HEK293 (cell line): Measurements from ENCODE around the gene TIMP2.

Experiments used
- CTCF ChIA-PET: fragments of 350-600 bp; formaldehyde crosslinking; extraction: SDS; loops from one replicate; lab custom pipeline; 2021; ENCODE audit warnings: antibody characterized with exemption; lab: Yijun Ruan, JAX
- POLR2A ChIA-PET: fragments of 300-600 bp; formaldehyde crosslinking; extraction: SDS; loops from one replicate; lab custom pipeline; 2020; ENCODE audit warnings: antibody characterized with exemption, inconsistent platforms; lab: Yijun Ruan, JAX
- H3K27ac ChIP-seq: fragments of 200-500 bp; sonication (Bioruptor generic); 2 replicates; pipeline ENCODE4 v1.5.1; 2014; ENCODE audit warnings: low read depth, low read length, control low read depth, inconsistent platforms; ENCODE audit errors: extremely low read depth
- H3K36me3 ChIP-seq, 2 experiments: fragments of 200-500 bp in 1 of 2; sonication (Bioruptor generic) in 1 of 2; 1 replicate in 1 of 2; 2 replicates in 1 of 2; pipeline ENCODE4 v1.5.1; 2014 to 2017; ENCODE audit warnings: inconsistent platforms in 2 of 2, low read length in 2 of 2; ENCODE audit not compliant: control insufficient read depth in 2 of 2, insufficient read depth in 1 of 2
- H3K4me1 ChIP-seq: fragments of 200-500 bp; sonication (Bioruptor generic); 2 replicates; pipeline ENCODE4 v1.5.1; 2014; ENCODE audit warnings: mild to moderate bottlenecking, low read length, inconsistent platforms; ENCODE audit not compliant: control insufficient read depth, insufficient read depth
- H3K4me3 ChIP-seq: 2 replicates; pipeline ENCODE4 v1.5.1; 2011; ENCODE audit warnings: low read depth, mild to moderate bottlenecking, control low read depth, low read length, moderate library complexity
- H3K9me3 ChIP-seq: fragments of 200-500 bp; sonication (Bioruptor generic); 2 replicates; pipeline ENCODE4 v1.5.1; 2014; ENCODE audit warnings: low read depth, low read length, inconsistent platforms; ENCODE audit not compliant: control insufficient read depth, insufficient read depth
- MEIS1 ChIP-seq: sonication (generic); formaldehyde crosslinking; IDR thresholded peaks from 2 replicates; pipeline ENCODE4 v1.8.1; 2022; ENCODE audit warnings: missing genetic modification reagents, mild to moderate bottlenecking, borderline replicate concordance
- OSR2 ChIP-seq: fragments of 450-650 bp; formaldehyde crosslinking; IDR thresholded peaks from 2 replicates; pipeline ENCODE4 v1.5.1; 2016; ENCODE audit warnings: missing biosample characterization, missing genetic modification characterization
- RBAK ChIP-seq: fragments of 450-650 bp; formaldehyde crosslinking; IDR thresholded peaks from 2 replicates; pipeline ENCODE4 v1.5.1; 2016; ENCODE audit warnings: missing biosample characterization, missing genetic modification characterization
- SP3 ChIP-seq: fragments of 450-650 bp; formaldehyde crosslinking; IDR thresholded peaks from 2 replicates; pipeline ENCODE4 v1.5.1; 2016; ENCODE audit warnings: missing biosample characterization, missing genetic modification characterization
- ZBTB20 ChIP-seq: fragments of 450-650 bp; formaldehyde crosslinking; IDR thresholded peaks from 2 replicates; pipeline ENCODE4 v1.5.1; 2016; ENCODE audit warnings: missing biosample characterization, missing genetic modification characterization
- ZFHX2 ChIP-seq: fragments of 450-650 bp; formaldehyde crosslinking; conservative IDR thresholded peaks from 2 replicates; pipeline ENCODE4 v1.5.1; 2016; ENCODE audit warnings: missing biosample characterization, missing genetic modification characterization
- ZIC2 ChIP-seq: fragments of 450-650 bp; formaldehyde crosslinking; IDR thresholded peaks from 2 replicates; pipeline ENCODE4 v1.5.1; 2016; ENCODE audit warnings: missing biosample characterization, missing genetic modification characterization
- ZNF132 ChIP-seq: fragments of 450-650 bp; formaldehyde crosslinking; IDR thresholded peaks from 2 replicates; pipeline ENCODE4 v1.5.1; 2017; ENCODE audit warnings: missing biosample characterization, missing genetic modification characterization, borderline replicate concordance
- ZNF140 ChIP-seq: fragments of 450-650 bp; formaldehyde crosslinking; IDR thresholded peaks from 2 replicates; pipeline ENCODE4 v1.5.1; 2016; ENCODE audit warnings: missing biosample characterization, missing genetic modification characterization
- ZNF155 ChIP-seq: fragments of 450-650 bp; formaldehyde crosslinking; IDR thresholded peaks from 2 replicates; pipeline ENCODE4 v1.5.1; 2016; ENCODE audit warnings: missing biosample characterization, missing genetic modification characterization
- ZNF214 ChIP-seq: fragments of 450-650 bp; formaldehyde crosslinking; IDR thresholded peaks from 2 replicates; pipeline ENCODE4 v1.5.1; 2017; ENCODE audit warnings: missing biosample characterization, mild to moderate bottlenecking, missing genetic modification characterization, borderline replicate concordance
- ZNF366 ChIP-seq: fragments of 450-650 bp; formaldehyde crosslinking; conservative IDR thresholded peaks from 2 replicates; pipeline ENCODE4 v1.5.1; 2016; ENCODE audit warnings: missing biosample characterization, missing genetic modification characterization
- ZNF514 ChIP-seq: fragments of 450-650 bp; formaldehyde crosslinking; IDR thresholded peaks from 2 replicates; pipeline ENCODE4 v1.5.1; 2016; ENCODE audit warnings: missing biosample characterization, missing genetic modification characterization
- ZNF571 ChIP-seq: fragments of 450-650 bp; formaldehyde crosslinking; IDR thresholded peaks from 2 replicates; pipeline ENCODE4 v1.5.0; 2017; ENCODE audit warnings: missing biosample characterization, missing genetic modification characterization
- ZNF660 ChIP-seq: fragments of 450-650 bp; IDR thresholded peaks from 2 replicates; pipeline ENCODE4 v1.5.1; 2018; ENCODE audit warnings: missing biosample characterization, mild to moderate bottlenecking, missing genetic modification characterization
- ZSCAN23 ChIP-seq: fragments of 450-650 bp; formaldehyde crosslinking; IDR thresholded peaks from 2 replicates; pipeline ENCODE4 v1.5.1; 2016; ENCODE audit warnings: missing biosample characterization, missing genetic modification characterization
- TF ChIP-seq, protein P1 (sequence below): fragments of 450-650 bp; formaldehyde crosslinking; IDR thresholded peaks from 2 replicates; pipeline ENCODE4 v1.5.1; 2016; ENCODE audit warnings: missing biosample characterization, missing genetic modification characterization
- TF ChIP-seq, protein P2 (sequence below): fragments of 450-650 bp; formaldehyde crosslinking; IDR thresholded peaks from 2 replicates; pipeline ENCODE4 v1.5.1; 2016; ENCODE audit warnings: missing biosample characterization, missing genetic modification characterization
- TF ChIP-seq, protein P3 (sequence below): fragments of 450-650 bp; formaldehyde crosslinking; IDR thresholded peaks from 2 replicates; pipeline ENCODE4 v1.5.1; 2016; ENCODE audit warnings: missing biosample characterization, missing genetic modification characterization
- TF ChIP-seq, protein P4 (sequence below): fragments of 450-650 bp; formaldehyde crosslinking; IDR thresholded peaks from 2 replicates; pipeline ENCODE4 v1.5.1; 2016; ENCODE audit warnings: missing biosample characterization, missing genetic modification characterization
- TF ChIP-seq, protein P5 (sequence below): fragments of 450-650 bp; formaldehyde crosslinking; IDR thresholded peaks from 2 replicates; pipeline ENCODE4 v1.5.1; 2016; ENCODE audit warnings: missing biosample characterization, missing genetic modification characterization
- TF ChIP-seq, protein P6 (sequence below): fragments of 450-650 bp; formaldehyde crosslinking; IDR thresholded peaks from 2 replicates; pipeline ENCODE4 v1.5.1; 2017; ENCODE audit warnings: missing biosample characterization, missing genetic modification characterization

Gene TIMP2

DNA sequence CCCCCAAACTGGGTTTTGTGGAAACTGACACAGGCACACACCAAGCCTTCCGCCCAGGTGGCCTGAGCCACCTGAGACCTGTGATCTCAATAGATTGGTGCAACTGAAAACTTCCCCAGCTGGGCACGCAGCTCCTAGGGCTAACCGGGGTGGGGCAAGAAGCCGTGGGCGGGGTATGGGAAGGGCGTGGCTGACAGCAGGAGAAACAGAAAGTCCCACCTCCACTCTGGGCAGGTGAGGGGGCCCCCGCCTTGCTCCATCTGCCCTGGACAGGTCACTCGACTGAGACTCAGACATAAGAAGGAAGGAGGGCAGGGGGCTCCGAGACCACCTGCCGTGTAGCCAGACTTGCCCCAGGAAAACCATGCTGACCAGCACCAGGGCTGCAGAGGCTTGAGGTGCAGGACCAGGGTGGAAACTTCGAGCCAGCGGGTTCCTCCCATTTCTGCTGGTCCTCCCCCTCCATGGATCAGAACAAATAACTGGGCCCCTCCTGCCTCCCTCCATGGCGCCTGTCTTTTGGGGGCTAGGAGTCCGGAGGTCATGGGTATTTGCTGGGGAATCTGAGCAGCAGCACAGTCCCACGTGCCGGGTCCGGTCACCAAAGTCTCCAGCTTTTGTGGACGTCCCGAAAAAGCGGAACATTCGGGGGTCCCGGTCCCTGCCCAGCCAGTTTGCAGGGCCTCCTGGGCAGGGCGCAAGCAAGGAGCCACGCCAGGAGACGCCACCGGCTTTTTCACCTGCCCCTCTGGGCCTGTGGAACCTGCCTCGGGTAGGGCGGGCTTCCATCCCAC, 1.3 kb downstream of the TIMP2 start:
- H3K36me3 ChIP-seq = no peaks in the 10 kb centered on the region
- ChIA-PET POLR2A (interaction anchor here (0.6 to 2.9 kb wide), 7 partner anchors 10 to 83 kb away, joined by 3 to 15 read pairs (median 3); no protein-coding TSS in a partner anchor), CTCF (interaction anchor here (0.6 to 1.5 kb wide), 2 partner anchors 29 to 58 kb away, joined by 3 read pairs; no protein-coding TSS in a partner anchor)
- peaks cover 5% of the 10 kb centered on the region for H3K4me1 ChIP-seq
- H3K4me3 ChIP-seq = peak overlapping the region; percentile 46
- peak overlapping the region; percentile 31; the same call in 1 of the 2 replicates for H3K27ac ChIP-seq
- H3K9me3 ChIP-seq = no peaks in the 10 kb centered on the region
- peak; percentile 46; the same call in 1 of the 2 replicates for TF ChIP-seq ZFHX2
- TF ChIP-seq ZSCAN23 (tag by site-specific recombination) = no peak
- TF ChIP-seq, protein P1, sequence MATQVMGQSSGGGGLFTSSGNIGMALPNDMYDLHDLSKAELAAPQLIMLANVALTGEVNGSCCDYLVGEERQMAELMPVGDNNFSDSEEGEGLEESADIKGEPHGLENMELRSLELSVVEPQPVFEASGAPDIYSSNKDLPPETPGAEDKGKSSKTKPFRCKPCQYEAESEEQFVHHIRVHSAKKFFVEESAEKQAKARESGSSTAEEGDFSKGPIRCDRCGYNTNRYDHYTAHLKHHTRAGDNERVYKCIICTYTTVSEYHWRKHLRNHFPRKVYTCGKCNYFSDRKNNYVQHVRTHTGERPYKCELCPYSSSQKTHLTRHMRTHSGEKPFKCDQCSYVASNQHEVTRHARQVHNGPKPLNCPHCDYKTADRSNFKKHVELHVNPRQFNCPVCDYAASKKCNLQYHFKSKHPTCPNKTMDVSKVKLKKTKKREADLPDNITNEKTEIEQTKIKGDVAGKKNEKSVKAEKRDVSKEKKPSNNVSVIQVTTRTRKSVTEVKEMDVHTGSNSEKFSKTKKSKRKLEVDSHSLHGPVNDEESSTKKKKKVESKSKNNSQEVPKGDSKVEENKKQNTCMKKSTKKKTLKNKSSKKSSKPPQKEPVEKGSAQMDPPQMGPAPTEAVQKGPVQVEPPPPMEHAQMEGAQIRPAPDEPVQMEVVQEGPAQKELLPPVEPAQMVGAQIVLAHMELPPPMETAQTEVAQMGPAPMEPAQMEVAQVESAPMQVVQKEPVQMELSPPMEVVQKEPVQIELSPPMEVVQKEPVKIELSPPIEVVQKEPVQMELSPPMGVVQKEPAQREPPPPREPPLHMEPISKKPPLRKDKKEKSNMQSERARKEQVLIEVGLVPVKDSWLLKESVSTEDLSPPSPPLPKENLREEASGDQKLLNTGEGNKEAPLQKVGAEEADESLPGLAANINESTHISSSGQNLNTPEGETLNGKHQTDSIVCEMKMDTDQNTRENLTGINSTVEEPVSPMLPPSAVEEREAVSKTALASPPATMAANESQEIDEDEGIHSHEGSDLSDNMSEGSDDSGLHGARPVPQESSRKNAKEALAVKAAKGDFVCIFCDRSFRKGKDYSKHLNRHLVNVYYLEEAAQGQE (tag by site-specific recombination) = 0 out of 2 replicates have a peak, but pooled peaks have one; percentile 37
- no peak for TF ChIP-seq ZNF514 (tag by site-specific recombination)
- TF ChIP-seq ZNF366 (tag by site-specific recombination) = peak; percentile 43
- TF ChIP-seq, protein P2, sequence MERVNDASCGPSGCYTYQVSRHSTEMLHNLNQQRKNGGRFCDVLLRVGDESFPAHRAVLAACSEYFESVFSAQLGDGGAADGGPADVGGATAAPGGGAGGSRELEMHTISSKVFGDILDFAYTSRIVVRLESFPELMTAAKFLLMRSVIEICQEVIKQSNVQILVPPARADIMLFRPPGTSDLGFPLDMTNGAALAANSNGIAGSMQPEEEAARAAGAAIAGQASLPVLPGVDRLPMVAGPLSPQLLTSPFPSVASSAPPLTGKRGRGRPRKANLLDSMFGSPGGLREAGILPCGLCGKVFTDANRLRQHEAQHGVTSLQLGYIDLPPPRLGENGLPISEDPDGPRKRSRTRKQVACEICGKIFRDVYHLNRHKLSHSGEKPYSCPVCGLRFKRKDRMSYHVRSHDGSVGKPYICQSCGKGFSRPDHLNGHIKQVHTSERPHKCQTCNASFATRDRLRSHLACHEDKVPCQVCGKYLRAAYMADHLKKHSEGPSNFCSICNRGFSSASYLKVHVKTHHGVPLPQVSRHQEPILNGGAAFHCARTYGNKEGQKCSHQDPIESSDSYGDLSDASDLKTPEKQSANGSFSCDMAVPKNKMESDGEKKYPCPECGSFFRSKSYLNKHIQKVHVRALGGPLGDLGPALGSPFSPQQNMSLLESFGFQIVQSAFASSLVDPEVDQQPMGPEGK = peak; percentile 46
- no peak for TF ChIP-seq ZNF140 (tag by site-specific recombination)
- TF ChIP-seq ZBTB20 (tag by site-specific recombination) = no peak; the same call in 1 of the 2 replicates
- no peak for TF ChIP-seq ZNF571 (tag by site-specific recombination)
- TF ChIP-seq, protein P3, sequence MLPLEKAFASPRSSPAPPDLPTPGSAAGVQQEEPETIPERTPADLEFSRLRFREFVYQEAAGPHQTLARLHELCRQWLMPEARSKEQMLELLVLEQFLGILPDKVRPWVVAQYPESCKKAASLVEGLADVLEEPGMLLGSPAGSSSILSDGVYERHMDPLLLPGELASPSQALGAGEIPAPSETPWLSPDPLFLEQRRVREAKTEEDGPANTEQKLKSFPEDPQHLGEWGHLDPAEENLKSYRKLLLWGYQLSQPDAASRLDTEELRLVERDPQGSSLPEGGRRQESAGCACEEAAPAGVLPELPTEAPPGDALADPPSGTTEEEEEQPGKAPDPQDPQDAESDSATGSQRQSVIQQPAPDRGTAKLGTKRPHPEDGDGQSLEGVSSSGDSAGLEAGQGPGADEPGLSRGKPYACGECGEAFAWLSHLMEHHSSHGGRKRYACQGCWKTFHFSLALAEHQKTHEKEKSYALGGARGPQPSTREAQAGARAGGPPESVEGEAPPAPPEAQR (tag by site-specific recombination) = no peak
- TF ChIP-seq, protein P4, sequence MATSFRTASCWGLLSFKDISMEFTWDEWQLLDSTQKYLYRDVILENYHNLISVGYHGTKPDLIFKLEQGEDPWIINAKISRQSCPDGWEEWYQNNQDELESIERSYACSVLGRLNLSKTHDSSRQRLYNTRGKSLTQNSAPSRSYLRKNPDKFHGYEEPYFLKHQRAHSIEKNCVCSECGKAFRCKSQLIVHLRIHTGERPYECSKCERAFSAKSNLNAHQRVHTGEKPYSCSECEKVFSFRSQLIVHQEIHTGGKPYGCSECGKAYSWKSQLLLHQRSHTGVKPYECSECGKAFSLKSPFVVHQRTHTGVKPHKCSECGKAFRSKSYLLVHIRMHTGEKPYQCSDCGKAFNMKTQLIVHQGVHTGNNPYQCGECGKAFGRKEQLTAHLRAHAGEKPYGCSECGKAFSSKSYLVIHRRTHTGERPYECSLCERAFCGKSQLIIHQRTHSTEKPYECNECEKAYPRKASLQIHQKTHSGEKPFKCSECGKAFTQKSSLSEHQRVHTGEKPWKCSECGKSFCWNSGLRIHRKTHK (tag by site-specific recombination) = no peak
- TF ChIP-seq SP3 (tag by site-specific recombination) = peak; percentile 60
- 0 out of 2 replicates have a peak, but pooled peaks have one; percentile 8 for TF ChIP-seq ZIC2
- TF ChIP-seq ZNF660 (tag by site-specific recombination) = no peak
- TF ChIP-seq ZNF132 (tag by site-specific recombination) = no peak
- no peak for TF ChIP-seq ZNF214
- TF ChIP-seq MEIS1 = no peak
- no peak for TF ChIP-seq RBAK (tag by site-specific recombination)
- TF ChIP-seq ZNF155 = no peak
- TF ChIP-seq, protein P5, sequence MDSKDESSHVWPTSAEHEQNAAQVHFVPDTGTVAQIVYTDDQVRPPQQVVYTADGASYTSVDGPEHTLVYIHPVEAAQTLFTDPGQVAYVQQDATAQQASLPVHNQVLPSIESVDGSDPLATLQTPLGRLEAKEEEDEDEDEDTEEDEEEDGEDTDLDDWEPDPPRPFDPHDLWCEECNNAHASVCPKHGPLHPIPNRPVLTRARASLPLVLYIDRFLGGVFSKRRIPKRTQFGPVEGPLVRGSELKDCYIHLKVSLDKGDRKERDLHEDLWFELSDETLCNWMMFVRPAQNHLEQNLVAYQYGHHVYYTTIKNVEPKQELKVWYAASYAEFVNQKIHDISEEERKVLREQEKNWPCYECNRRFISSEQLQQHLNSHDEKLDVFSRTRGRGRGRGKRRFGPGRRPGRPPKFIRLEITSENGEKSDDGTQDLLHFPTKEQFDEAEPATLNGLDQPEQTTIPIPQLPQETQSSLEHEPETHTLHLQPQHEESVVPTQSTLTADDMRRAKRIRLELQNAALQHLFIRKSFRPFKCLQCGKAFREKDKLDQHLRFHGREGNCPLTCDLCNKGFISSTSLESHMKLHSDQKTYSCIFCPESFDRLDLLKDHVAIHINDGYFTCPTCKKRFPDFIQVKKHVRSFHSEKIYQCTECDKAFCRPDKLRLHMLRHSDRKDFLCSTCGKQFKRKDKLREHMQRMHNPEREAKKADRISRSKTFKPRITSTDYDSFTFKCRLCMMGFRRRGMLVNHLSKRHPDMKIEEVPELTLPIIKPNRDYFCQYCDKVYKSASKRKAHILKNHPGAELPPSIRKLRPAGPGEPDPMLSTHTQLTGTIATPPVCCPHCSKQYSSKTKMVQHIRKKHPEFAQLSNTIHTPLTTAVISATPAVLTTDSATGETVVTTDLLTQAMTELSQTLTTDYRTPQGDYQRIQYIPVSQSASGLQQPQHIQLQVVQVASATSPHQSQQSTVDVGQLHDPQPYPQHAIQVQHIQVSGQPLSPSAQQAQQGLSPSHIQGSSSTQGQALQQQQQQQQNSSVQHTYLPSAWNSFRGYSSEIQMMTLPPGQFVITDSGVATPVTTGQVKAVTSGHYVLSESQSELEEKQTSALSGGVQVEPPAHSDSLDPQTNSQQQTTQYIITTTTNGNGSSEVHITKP (tag by site-specific recombination) = peak; percentile 70
- TF ChIP-seq OSR2 (tag by site-specific recombination) = no peak
- TF ChIP-seq, protein P6, sequence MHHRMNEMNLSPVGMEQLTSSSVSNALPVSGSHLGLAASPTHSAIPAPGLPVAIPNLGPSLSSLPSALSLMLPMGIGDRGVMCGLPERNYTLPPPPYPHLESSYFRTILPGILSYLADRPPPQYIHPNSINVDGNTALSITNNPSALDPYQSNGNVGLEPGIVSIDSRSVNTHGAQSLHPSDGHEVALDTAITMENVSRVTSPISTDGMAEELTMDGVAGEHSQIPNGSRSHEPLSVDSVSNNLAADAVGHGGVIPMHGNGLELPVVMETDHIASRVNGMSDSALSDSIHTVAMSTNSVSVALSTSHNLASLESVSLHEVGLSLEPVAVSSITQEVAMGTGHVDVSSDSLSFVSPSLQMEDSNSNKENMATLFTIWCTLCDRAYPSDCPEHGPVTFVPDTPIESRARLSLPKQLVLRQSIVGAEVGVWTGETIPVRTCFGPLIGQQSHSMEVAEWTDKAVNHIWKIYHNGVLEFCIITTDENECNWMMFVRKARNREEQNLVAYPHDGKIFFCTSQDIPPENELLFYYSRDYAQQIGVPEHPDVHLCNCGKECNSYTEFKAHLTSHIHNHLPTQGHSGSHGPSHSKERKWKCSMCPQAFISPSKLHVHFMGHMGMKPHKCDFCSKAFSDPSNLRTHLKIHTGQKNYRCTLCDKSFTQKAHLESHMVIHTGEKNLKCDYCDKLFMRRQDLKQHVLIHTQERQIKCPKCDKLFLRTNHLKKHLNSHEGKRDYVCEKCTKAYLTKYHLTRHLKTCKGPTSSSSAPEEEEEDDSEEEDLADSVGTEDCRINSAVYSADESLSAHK (tag by site-specific recombination) = no peak
